Measurements from ENCODE around the gene AIFM3.
"Not testable (repeated sequence)": the region's sequence is repeated elsewhere in the genome, so short reads cannot be mapped to it uniquely, and the experiment has no call there.

The AIFM3 gene

GRCh38 chr22:20970939-20971657, 4.0 kb downstream of the AIFM3 start:
- Histone ChIP-seq H3K4me1 (ENCODE audit: control insufficient read depth, insufficient read depth, low read length) (peaks cover 3% of the 10 kb centered on the region), H3K36me3 (ENCODE audit: control insufficient read depth in 2 of 2, insufficient read depth in 2 of 2, low read length in 2 of 2) (no peaks in the 10 kb centered on the region), H3K27ac (ENCODE audit: low read length) (no peak overlapping the region), H3K27me3 (ENCODE audit: control insufficient read depth in 1 of 2, insufficient read depth in 2 of 2, low read length in 2 of 2) (no peaks in the 10 kb centered on the region), H3K9me3 (ENCODE audit: control insufficient read depth in 2 of 2, low read length in 2 of 2) (no peaks in the 10 kb centered on the region), H3K4me3 (ENCODE audit: low read length in 2 of 2) (no peak overlapping the region), H3K9ac (ENCODE audit: low read length in 2 of 2) (no peak overlapping the region)

GRCh38 chr22:20972014-20972694, 5.1 kb downstream of the AIFM3 start:
- not testable (repeated sequence) for H3K27me3 ChIP-seq (ENCODE audit: control insufficient read depth in 1 of 2, insufficient read depth in 2 of 2, low read length in 2 of 2); H3K36me3 ChIP-seq (ENCODE audit: control insufficient read depth in 2 of 2, insufficient read depth in 2 of 2, low read length in 2 of 2); H3K27ac ChIP-seq (ENCODE audit: low read length); H3K9me3 ChIP-seq (ENCODE audit: control insufficient read depth in 2 of 2, low read length in 2 of 2); H3K4me1 ChIP-seq (ENCODE audit: control insufficient read depth, insufficient read depth, low read length); H3K9ac ChIP-seq (ENCODE audit: low read length in 2 of 2); H3K4me3 ChIP-seq (ENCODE audit: low read length in 2 of 2)

- Histone ChIP-seq H3K27me3 (ENCODE audit: control insufficient read depth in 1 of 2, insufficient read depth in 2 of 2, low read length in 2 of 2) (no peaks in the 10 kb centered on the region), H3K27ac (ENCODE audit: low read length) (no peak overlapping the region), H3K36me3 (ENCODE audit: control insufficient read depth in 2 of 2, insufficient read depth in 2 of 2, low read length in 2 of 2) (no peaks in the 10 kb centered on the region), H3K4me1 (ENCODE audit: control insufficient read depth, insufficient read depth, low read length) (peaks cover 3% of the 10 kb centered on the region), H3K9ac (ENCODE audit: low read length in 2 of 2) (no peak overlapping the region), H3K4me3 (ENCODE audit: low read length in 2 of 2) (no peak overlapping the region), H3K9me3 (ENCODE audit: control insufficient read depth in 2 of 2, low read length in 2 of 2) (no peaks in the 10 kb centered on the region)
These were observed 6.0 kb downstream of the AIFM3 start for GRCh38 chr22:20972933-20973577.

GRCh38 chr22:20973634-20974286, 6.7 kb downstream of the AIFM3 start:
- Histone ChIP-seq H3K27me3 (ENCODE audit: control insufficient read depth in 1 of 2, insufficient read depth in 2 of 2, low read length in 2 of 2) (no peaks in the 10 kb centered on the region), H3K4me3 (ENCODE audit: low read length in 2 of 2) (no peak overlapping the region), H3K9me3 (ENCODE audit: control insufficient read depth in 2 of 2, low read length in 2 of 2) (peaks cover 0 to 6% of the 10 kb centered on the region in 2 donors), H3K27ac (ENCODE audit: low read length) (no peak overlapping the region), H3K4me1 (ENCODE audit: control insufficient read depth, insufficient read depth, low read length) (peaks cover 2% of the 10 kb centered on the region), H3K36me3 (ENCODE audit: control insufficient read depth in 2 of 2, insufficient read depth in 2 of 2, low read length in 2 of 2) (no peaks in the 10 kb centered on the region), H3K9ac (ENCODE audit: low read length in 2 of 2) (no peak overlapping the region)

- Histone ChIP-seq H3K27me3 (ENCODE audit: control insufficient read depth in 1 of 2, insufficient read depth in 2 of 2, low read length in 2 of 2) (no peaks in the 10 kb centered on the region), H3K9me3 (ENCODE audit: control insufficient read depth in 2 of 2, low read length in 2 of 2) (peaks cover 0 to 6% of the 10 kb centered on the region in 2 donors), H3K4me1 (ENCODE audit: control insufficient read depth, insufficient read depth, low read length) (peaks cover 1% of the 10 kb centered on the region), H3K4me3 (ENCODE audit: low read length in 2 of 2) (no peak overlapping the region), H3K9ac (ENCODE audit: low read length in 2 of 2) (no peak overlapping the region), H3K27ac (ENCODE audit: low read length) (no peak overlapping the region), H3K36me3 (ENCODE audit: control insufficient read depth in 2 of 2, insufficient read depth in 2 of 2, low read length in 2 of 2) (no peaks in the 10 kb centered on the region)
These were observed 7.4 kb downstream of the AIFM3 start for GRCh38 chr22:20974336-20974955.

- no peak overlapping the region for H3K9ac ChIP-seq (ENCODE audit: low read length in 2 of 2)
- no peaks in the 10 kb centered on the region for H3K27me3 ChIP-seq (ENCODE audit: control insufficient read depth in 1 of 2, insufficient read depth in 2 of 2, low read length in 2 of 2)
- H3K4me1 ChIP-seq (ENCODE audit: control insufficient read depth, insufficient read depth, low read length) = peaks cover 14% of the 10 kb centered on the region
- no peak overlapping the region for H3K27ac ChIP-seq (ENCODE audit: low read length)
- peaks cover 0 to 6% of the 10 kb centered on the region in 2 donors for H3K9me3 ChIP-seq (ENCODE audit: control insufficient read depth in 2 of 2, low read length in 2 of 2)
- H3K4me3 ChIP-seq (ENCODE audit: low read length in 2 of 2) = no peak overlapping the region
- H3K36me3 ChIP-seq (ENCODE audit: control insufficient read depth in 2 of 2, insufficient read depth in 2 of 2, low read length in 2 of 2) = no peaks in the 10 kb centered on the region
These were observed 8.7 kb downstream of the AIFM3 start for GRCh38 chr22:20975541-20976290.

- no peak overlapping the region for H3K27ac ChIP-seq (ENCODE audit: low read length)
- no peak overlapping the region for H3K4me3 ChIP-seq (ENCODE audit: low read length in 2 of 2)
- no peaks in the 10 kb centered on the region for H3K36me3 ChIP-seq (ENCODE audit: control insufficient read depth in 2 of 2, insufficient read depth in 2 of 2, low read length in 2 of 2)
- H3K27me3 ChIP-seq (ENCODE audit: control insufficient read depth in 1 of 2, insufficient read depth in 2 of 2, low read length in 2 of 2) = no peaks in the 10 kb centered on the region
- peaks cover 0 to 6% of the 10 kb centered on the region in 2 donors for H3K9me3 ChIP-seq (ENCODE audit: control insufficient read depth in 2 of 2, low read length in 2 of 2)
- no peak overlapping the region for H3K9ac ChIP-seq (ENCODE audit: low read length in 2 of 2)
- peaks cover 20% of the 10 kb centered on the region for H3K4me1 ChIP-seq (ENCODE audit: control insufficient read depth, insufficient read depth, low read length)
These were observed 9.3 kb downstream of the AIFM3 start for GRCh38 chr22:20976291-20976877.

- Histone ChIP-seq H3K27ac (ENCODE audit: low read length) (no peak overlapping the region), H3K9me3 (ENCODE audit: control insufficient read depth in 2 of 2, low read length in 2 of 2) (peaks cover 0 to 6% of the 10 kb centered on the region in 2 donors), H3K9ac (ENCODE audit: low read length in 2 of 2) (no peak overlapping the region)
These were observed 10.0 kb downstream of the AIFM3 start for GRCh38 chr22:20977019-20977418.

GRCh38 chr22:20977516-20978170, 10.6 kb downstream of the AIFM3 start:
- Histone ChIP-seq H3K27ac (ENCODE audit: low read length) (no peak overlapping the region), H3K27me3 (ENCODE audit: control insufficient read depth in 1 of 2, insufficient read depth in 2 of 2, low read length in 2 of 2) (no peaks in the 10 kb centered on the region), H3K9me3 (ENCODE audit: control insufficient read depth in 2 of 2, low read length in 2 of 2) (peaks cover 0 to 6% of the 10 kb centered on the region in 2 donors), H3K9ac (ENCODE audit: low read length in 2 of 2) (no peak overlapping the region), H3K4me3 (ENCODE audit: low read length in 2 of 2) (no peak overlapping the region), H3K4me1 (ENCODE audit: control insufficient read depth, insufficient read depth, low read length) (peaks cover 27% of the 10 kb centered on the region), H3K36me3 (ENCODE audit: control insufficient read depth in 2 of 2, insufficient read depth in 2 of 2, low read length in 2 of 2) (no peaks in the 10 kb centered on the region)

More at GRCh38 chr22:20977019-20977418, 10.0 kb downstream of the AIFM3 start:
- Histone ChIP-seq H3K27me3 (ENCODE audit: control insufficient read depth in 1 of 2, insufficient read depth in 2 of 2, low read length in 2 of 2) (no peaks in the 10 kb centered on the region), H3K4me1 (ENCODE audit: control insufficient read depth, insufficient read depth, low read length) (peaks cover 26% of the 10 kb centered on the region), H3K36me3 (ENCODE audit: control insufficient read depth in 2 of 2, insufficient read depth in 2 of 2, low read length in 2 of 2) (no peaks in the 10 kb centered on the region), H3K4me3 (ENCODE audit: low read length in 2 of 2) (no peak overlapping the region)

Data from stomach smooth muscle (tissue), 2 donors.